SW 1271 (cell line): ENCODE results near the gene MYLK2.

ENCODE experiments used
- DNase-seq, 2 experiments: peaks; one replicate each; lab custom pipeline; 2025; lab: John Stamatoyannopoulos, UW

MYLK2 gene

DNA sequence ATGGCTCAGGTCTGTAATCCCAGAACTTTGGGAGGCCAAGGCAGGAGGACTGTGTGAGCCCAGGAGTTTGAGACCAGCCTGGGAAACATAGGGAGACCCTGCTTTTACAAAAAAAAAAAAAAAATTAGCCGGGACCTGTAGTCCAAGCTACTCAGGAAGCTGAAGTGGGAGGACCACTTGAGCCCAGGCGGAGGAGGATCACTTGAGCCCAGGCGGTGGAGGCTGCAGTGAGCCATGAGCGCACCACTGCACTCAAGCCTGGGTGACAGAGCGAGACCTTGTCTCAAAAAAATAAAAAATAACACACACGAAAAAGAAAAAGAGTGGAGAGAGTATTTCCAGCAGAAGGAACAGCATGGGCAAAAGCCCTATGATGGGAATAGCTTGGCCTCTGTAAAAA is 53.2 kb downstream of the MYLK2 start:
- no peak for DNase-seq

DNA sequence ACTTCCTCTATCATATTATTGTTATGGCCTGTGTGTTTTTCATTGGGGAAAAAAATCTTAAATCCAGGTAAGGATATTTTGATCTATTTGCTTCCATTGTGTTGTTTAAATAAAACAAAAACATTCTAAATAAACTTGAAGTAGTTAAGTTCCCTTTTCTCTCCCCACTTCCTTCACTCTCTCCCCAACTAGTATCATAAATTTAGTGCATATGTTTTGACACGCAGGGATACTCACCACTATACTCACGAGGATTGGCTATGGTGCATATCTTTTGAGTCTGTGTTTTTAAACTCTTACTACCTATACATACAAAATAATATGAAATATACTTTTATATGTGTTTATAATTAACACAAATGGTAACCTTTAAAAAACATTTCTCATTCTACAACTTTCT is 56.5 kb downstream of the MYLK2 start:
- no peak for DNase-seq

DNA sequence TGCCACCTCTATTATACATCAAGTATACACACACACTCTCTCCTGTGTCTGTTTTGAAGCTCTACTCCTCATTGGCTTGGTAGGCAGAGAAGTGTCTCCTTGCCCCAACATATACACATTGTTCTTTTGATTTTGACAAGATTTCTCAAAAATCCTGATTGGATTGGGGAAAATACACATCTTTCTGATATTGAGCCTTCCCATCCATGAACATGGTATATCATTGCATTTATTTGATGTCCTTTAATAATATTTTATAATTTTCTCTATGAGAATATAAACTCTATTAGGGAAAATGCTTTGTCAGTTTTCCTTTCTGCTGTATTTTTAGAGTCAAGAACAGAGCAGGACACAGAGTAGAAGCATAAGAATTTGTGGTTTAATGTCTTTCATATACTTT is 58.5 kb downstream of the MYLK2 start:
- DNase-seq = no peak

GRCh38 chr20:31879143-31879987 is 60.2 kb downstream of the MYLK2 start:
- peak; percentile 98 to 99 for DNase-seq

DNA sequence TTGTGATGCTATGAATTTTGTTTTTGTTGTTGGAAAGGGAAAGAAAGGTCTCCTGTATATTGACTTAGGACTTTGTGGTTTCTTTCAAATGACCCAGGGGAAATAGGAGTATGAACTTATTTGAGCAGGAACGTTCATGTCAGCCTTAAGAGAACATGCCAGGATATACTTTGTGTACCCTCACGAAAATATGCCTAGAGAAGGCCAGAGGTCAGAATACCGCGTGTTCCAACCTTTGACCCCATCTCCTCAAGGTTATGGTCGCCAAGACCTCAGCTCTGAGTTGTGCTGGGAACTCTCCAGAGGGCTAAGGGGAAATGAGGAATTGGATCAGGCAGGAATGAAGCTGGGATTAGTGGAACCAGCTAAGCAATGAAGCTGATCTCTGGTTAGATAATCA is 62.8 kb downstream of the MYLK2 start:
- no peak for DNase-seq

DNA sequence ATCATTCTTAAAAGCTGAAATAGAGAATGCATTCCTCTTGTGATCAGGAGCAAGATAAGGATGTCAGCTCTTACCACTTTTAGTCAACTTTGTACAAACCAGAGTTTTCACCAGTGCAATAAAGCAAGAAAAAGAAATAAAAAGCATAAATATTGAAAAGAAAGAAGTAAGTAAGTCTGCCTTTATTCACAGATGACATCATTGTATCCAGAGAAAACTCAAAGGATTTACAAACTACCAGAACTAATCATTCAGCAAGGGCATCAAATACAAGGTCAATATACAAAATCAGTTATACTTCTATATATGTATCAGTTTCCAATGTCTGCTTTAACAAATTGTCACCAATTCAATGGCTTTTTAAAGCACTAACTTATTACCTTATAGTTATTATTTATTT is 64.7 kb downstream of the MYLK2 start:
- no peak for DNase-seq
